HEK293T (cell line): ENCODE measurements around the gene EXD3.

Source experiments
- FOXK2 ChIP-seq: fragments of 450-650 bp; IDR thresholded peaks from 2 replicates; pipeline ENCODE4 v1.6.1; 2016; ENCODE audit warnings: mild to moderate bottlenecking
- HDGF ChIP-seq: fragments of 450-650 bp; IDR thresholded peaks from 2 replicates; pipeline ENCODE4 v1.6.1; 2017; ENCODE audit warnings: antibody characterized with exemption, borderline replicate concordance

DNA sequence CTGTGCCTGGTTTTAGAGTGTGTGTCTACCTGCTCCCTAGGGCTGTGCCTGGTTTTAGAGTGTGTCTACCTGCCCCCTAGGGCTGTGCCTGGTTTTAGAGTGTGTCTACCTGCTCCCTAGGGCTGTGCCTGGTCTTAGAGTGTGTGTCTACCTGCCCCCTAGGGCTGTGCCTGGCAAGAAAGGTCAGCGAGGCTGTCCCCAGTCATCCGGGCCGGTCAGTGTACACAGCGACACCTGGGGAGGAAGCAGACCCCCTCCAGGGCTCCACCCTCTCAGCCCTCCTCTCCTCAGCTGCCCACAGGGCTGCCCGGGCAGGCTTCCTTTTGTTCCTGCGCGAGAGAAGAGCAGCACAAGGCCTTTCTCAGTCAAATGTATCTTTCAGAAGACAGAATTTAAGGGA lies 125.0 kb downstream of the EXD3 start:
- no peak for TF ChIP-seq FOXK2
- TF ChIP-seq HDGF = no peak
